HEK293T (cell line): Measurements from ENCODE around the gene XG.
"Not testable (repeated sequence)": the region's sequence is repeated elsewhere in the genome, so short reads cannot be mapped to it uniquely, and the experiment has no call there.

Source experiments
- CTCF ChIA-PET: fragments of 350-600 bp; formaldehyde crosslinking; extraction: SDS; loops from one replicate; lab custom pipeline; 2021; ENCODE audit warnings: antibody characterized with exemption, inconsistent platforms; lab: Yijun Ruan, JAX
- POLR2A ChIA-PET: fragments of 350-600 bp; formaldehyde crosslinking; extraction: SDS; loops from one replicate; lab custom pipeline; 2020; ENCODE audit warnings: antibody characterized with exemption, inconsistent platforms; lab: Yijun Ruan, JAX
- DNase-seq: peaks from one replicate; pipeline ENCODE4 v3.0.0; 2012; ENCODE audit warnings: mixed read lengths; ENCODE audit errors: extremely low spot score
- ARNT ChIP-seq: fragments of 450-650 bp; IDR thresholded peaks from 2 replicates; pipeline ENCODE4 v1.6.1; 2017; ENCODE audit warnings: mild to moderate bottlenecking
- BHLHE40 ChIP-seq: fragments of 450-650 bp; IDR thresholded peaks from 2 replicates; pipeline ENCODE4 v1.6.1; 2016; ENCODE audit warnings: mild to moderate bottlenecking, moderate library complexity, borderline replicate concordance
- CTBP1 ChIP-seq: fragments of 450-650 bp; IDR thresholded peaks from 2 replicates; pipeline ENCODE4 v1.6.1; 2016; ENCODE audit warnings: borderline replicate concordance
- ELF4 ChIP-seq: fragments of 450-650 bp; IDR thresholded peaks from 2 replicates; pipeline ENCODE4 v1.6.1; 2017; ENCODE audit warnings: antibody characterized with exemption
- FOXA1 ChIP-seq: fragments of 450-650 bp; IDR thresholded peaks from 2 replicates; pipeline ENCODE4 v1.6.1; 2016; ENCODE audit warnings: mild to moderate bottlenecking
- FOXK2 ChIP-seq: fragments of 450-650 bp; IDR thresholded peaks from 2 replicates; pipeline ENCODE4 v1.6.1; 2016; ENCODE audit warnings: mild to moderate bottlenecking
- FOXM1 ChIP-seq: fragments of 450-650 bp; IDR thresholded peaks from 2 replicates; pipeline ENCODE4 v1.6.1; 2017; ENCODE audit warnings: mild to moderate bottlenecking, borderline replicate concordance
- HDGF ChIP-seq: fragments of 450-650 bp; IDR thresholded peaks from 2 replicates; pipeline ENCODE4 v1.6.1; 2017; ENCODE audit warnings: antibody characterized with exemption, borderline replicate concordance
- L3MBTL2 ChIP-seq: fragments of 450-650 bp; conservative IDR thresholded peaks from 2 replicates; pipeline ENCODE4 v1.6.1; 2016; ENCODE audit warnings: mild to moderate bottlenecking
- LEF1 ChIP-seq: fragments of 450-650 bp; IDR thresholded peaks from 2 replicates; pipeline ENCODE4 v1.6.1; 2017; ENCODE audit warnings: mild to moderate bottlenecking, borderline replicate concordance
- NFRKB ChIP-seq: fragments of 450-650 bp; IDR thresholded peaks from 2 replicates; pipeline ENCODE4 v1.6.1; 2016; ENCODE audit warnings: mild to moderate bottlenecking, moderate library complexity
- PKNOX1 ChIP-seq: fragments of 450-650 bp; IDR thresholded peaks from 2 replicates; pipeline ENCODE4 v1.6.1; 2016
- SP1 ChIP-seq: fragments of 450-650 bp; IDR thresholded peaks from 2 replicates; pipeline ENCODE4 v1.6.1; 2017
- SUZ12 ChIP-seq: fragments of 450-650 bp; IDR thresholded peaks from 2 replicates; pipeline ENCODE4 v1.6.1; 2016; ENCODE audit warnings: mild to moderate bottlenecking
- TARDBP ChIP-seq: fragments of 450-650 bp; IDR thresholded peaks from 2 replicates; pipeline ENCODE4 v1.6.1; 2016
- ZNF384 ChIP-seq: fragments of 450-650 bp; IDR thresholded peaks from 2 replicates; pipeline ENCODE4 v1.6.1; 2016

The XG gene

GRCh38 chrX:2733286-2733685 lies 18.6 kb upstream of the XG start:
- no peak for DNase-seq
- ChIA-PET POLR2A (no interaction called here), CTCF (no interaction called here)
- no peak for TF ChIP-seq TARDBP
- TF ChIP-seq PKNOX1: no peak
- TF ChIP-seq FOXM1: no peak
- no peak for TF ChIP-seq ELF4
- no peak for TF ChIP-seq ARNT
- TF ChIP-seq SP1: no peak
- no peak for TF ChIP-seq FOXK2
- TF ChIP-seq HDGF: no peak
- no peak for TF ChIP-seq BHLHE40
- no peak for TF ChIP-seq NFRKB
- TF ChIP-seq CTBP1: no peak

- POLR2A ChIA-PET: no interaction called here
- no peak for DNase-seq
- no peak for TF ChIP-seq PKNOX1
- TF ChIP-seq SUZ12: no peak
- TF ChIP-seq ZNF384: no peak
- TF ChIP-seq BHLHE40: no peak
- no peak for TF ChIP-seq HDGF
- TF ChIP-seq ARNT: no peak
- TF ChIP-seq SP1: no peak
- no peak for TF ChIP-seq TARDBP
- TF ChIP-seq FOXK2: no peak
- TF ChIP-seq ELF4: no peak
- no peak for TF ChIP-seq CTBP1
- TF ChIP-seq NFRKB: no peak
- TF ChIP-seq L3MBTL2: no peak
- TF ChIP-seq FOXA1: no peak
- TF ChIP-seq FOXM1: no peak
- no peak for TF ChIP-seq LEF1
- CTCF ChIA-PET: no interaction called here
Measured at GRCh38 chrX:2735270-2735669, 16.6 kb upstream of the XG start.

GRCh38 chrX:2740672-2741071 lies 11.2 kb upstream of the XG start:
- POLR2A ChIA-PET: no interaction called here
- CTCF ChIA-PET: no interaction called here
- TF ChIP-seq NFRKB: no peak
- TF ChIP-seq HDGF: no peak
- TF ChIP-seq SP1: no peak
- no peak for TF ChIP-seq PKNOX1
- no peak for TF ChIP-seq SUZ12
- TF ChIP-seq L3MBTL2: no peak
- no peak for TF ChIP-seq CTBP1
- no peak for DNase-seq

GRCh38 chrX:2741386-2741785 lies 10.5 kb upstream of the XG start:
- ChIA-PET POLR2A (no interaction called here), CTCF (no interaction called here)
- DNase-seq: no peak
- TF ChIP-seq L3MBTL2 (no peak), NFRKB (no peak), TARDBP (no peak), PKNOX1 (no peak), ZNF384 (no peak), FOXK2 (no peak), LEF1 (no peak), FOXM1 (no peak), CTBP1 (no peak), HDGF (no peak), SP1 (no peak), BHLHE40 (no peak), SUZ12 (no peak)

GRCh38 chrX:2746250-2746649 lies 5.6 kb upstream of the XG start:
- POLR2A ChIA-PET, CTCF ChIA-PET, DNase-seq: not testable (repeated sequence)

GRCh38 chrX:2748171-2748814 lies 3.5 kb upstream of the XG start:
- ChIA-PET POLR2A (no interaction called here), CTCF (no interaction called here)
- DNase-seq: no peak
- TF ChIP-seq LEF1: no peak
- no peak for TF ChIP-seq HDGF
- no peak for TF ChIP-seq SP1
- no peak for TF ChIP-seq ELF4
- no peak for TF ChIP-seq L3MBTL2
- no peak for TF ChIP-seq FOXA1
- TF ChIP-seq TARDBP: no peak
- TF ChIP-seq BHLHE40: no peak
- TF ChIP-seq FOXK2: no peak
- TF ChIP-seq CTBP1: no peak
